Dendritic cell treated with granulocyte-macrophage colony-stimulating factor and Interleukin-4, amounts not matched to agents 40 ng/mL and 50 ng/mL, for 4 days (primary cell): Measurements from ENCODE around the gene DRC7.
"Not testable (repeated sequence)": the region's sequence is repeated elsewhere in the genome, so short reads cannot be mapped to it uniquely, and the experiment has no call there.

Source experiments
- H3K27ac Mint-ChIP-seq: one replicate; pipeline ENCODE4 v1.8.0; 2022; ENCODE audit warnings: mild to moderate bottlenecking, mixed read lengths
- H3K27me3 Mint-ChIP-seq: one replicate; pipeline ENCODE4 v1.8.0; 2022; ENCODE audit warnings: mild to moderate bottlenecking, mixed read lengths
- H3K36me3 Mint-ChIP-seq: one replicate; pipeline ENCODE4 v1.8.0; 2022; ENCODE audit warnings: low read depth, mixed read lengths
- H3K4me1 Mint-ChIP-seq: one replicate; pipeline ENCODE4 v1.8.0; 2022; ENCODE audit warnings: low read depth, mixed read lengths
- H3K4me3 Mint-ChIP-seq: one replicate; pipeline ENCODE4 v1.8.0; 2022; ENCODE audit warnings: mild to moderate bottlenecking, moderate library complexity, mixed read lengths
- H3K9me3 Mint-ChIP-seq: one replicate; pipeline ENCODE4 v1.8.0; 2022; ENCODE audit warnings: mixed read lengths
- intact Hi-C: fragments of 100-400 bp; cut with micrococcal nuclease; formaldehyde crosslinking; loops from one replicate; pipeline ENCODE4 v1.15.0; 2022

Gene DRC7

GRCh38 chr16:57666353-57667047 lies 28.1 kb upstream of the DRC7 start:
- intact Hi-C loops = no loop called here
- H3K4me1 Mint-ChIP-seq = peaks cover 38% of the 10 kb centered on the region
- peaks cover 13% of the 10 kb centered on the region for H3K27me3 Mint-ChIP-seq
- no peak overlapping the region for H3K4me3 Mint-ChIP-seq
- no peaks in the 10 kb centered on the region for H3K36me3 Mint-ChIP-seq
- H3K27ac Mint-ChIP-seq = no peak overlapping the region
- H3K9me3 Mint-ChIP-seq = no peaks in the 10 kb centered on the region

GRCh38 chr16:57667048-57667525 lies 27.5 kb upstream of the DRC7 start:
- Mint-ChIP-seq H3K27me3 (peaks cover 13% of the 10 kb centered on the region), H3K27ac (no peak overlapping the region), H3K36me3 (no peaks in the 10 kb centered on the region), H3K4me1 (peaks cover 38% of the 10 kb centered on the region), H3K4me3 (no peak overlapping the region), H3K9me3 (no peaks in the 10 kb centered on the region)
- intact Hi-C loops = no loop called here

GRCh38 chr16:57667526-57668262 lies 26.9 kb upstream of the DRC7 start:
- no peaks in the 10 kb centered on the region for H3K9me3 Mint-ChIP-seq
- H3K4me1 Mint-ChIP-seq = peaks cover 38% of the 10 kb centered on the region
- H3K27ac Mint-ChIP-seq = no peak overlapping the region
- H3K36me3 Mint-ChIP-seq = no peaks in the 10 kb centered on the region
- intact Hi-C loops = no loop called here
- H3K27me3 Mint-ChIP-seq = peaks cover 13% of the 10 kb centered on the region
- no peak overlapping the region for H3K4me3 Mint-ChIP-seq

- Mint-ChIP-seq H3K4me3 (no peak within 1 kb of the TSS), H3K9me3 (no peaks in the 10 kb centered on the region), H3K4me1 (peaks cover 38% of the 10 kb centered on the region), H3K27me3 (peaks cover 13% of the 10 kb centered on the region), H3K36me3 (no peaks in the 10 kb centered on the region), H3K27ac (no peak within 1 kb of the TSS)
- intact Hi-C loops = no loop called here
These were observed 26.4 kb upstream of the DRC7 start, which contains the start of gene ADGRG3 for GRCh38 chr16:57668263-57668571. ADGRG3 (plus strand) TSS chr16:57668306; CDS start chr16:57668348, 42 bp downstream.

GRCh38 chr16:57668630-57669475 lies 25.8 kb upstream of the DRC7 start:
- H3K4me1 Mint-ChIP-seq = peaks cover 38% of the 10 kb centered on the region
- intact Hi-C loops = no loop called here
- H3K27ac Mint-ChIP-seq = no peak overlapping the region
- H3K27me3 Mint-ChIP-seq = peaks cover 13% of the 10 kb centered on the region
- H3K9me3 Mint-ChIP-seq = no peaks in the 10 kb centered on the region
- no peak overlapping the region for H3K4me3 Mint-ChIP-seq
- no peaks in the 10 kb centered on the region for H3K36me3 Mint-ChIP-seq

- H3K27ac Mint-ChIP-seq = no peak overlapping the region
- H3K36me3 Mint-ChIP-seq = no peaks in the 10 kb centered on the region
- no peaks in the 10 kb centered on the region for H3K9me3 Mint-ChIP-seq
- intact Hi-C loops = no loop called here
- no peak overlapping the region for H3K4me3 Mint-ChIP-seq
- peaks cover 38% of the 10 kb centered on the region for H3K4me1 Mint-ChIP-seq
- H3K27me3 Mint-ChIP-seq = peaks cover 13% of the 10 kb centered on the region
These were observed 25.0 kb upstream of the DRC7 start for GRCh38 chr16:57669476-57670162.

- H3K36me3 Mint-ChIP-seq = no peaks in the 10 kb centered on the region
- intact Hi-C loops = no loop called here
- peaks cover 38% of the 10 kb centered on the region for H3K4me1 Mint-ChIP-seq
- H3K27ac Mint-ChIP-seq = no peak overlapping the region
- no peak overlapping the region for H3K4me3 Mint-ChIP-seq
- no peaks in the 10 kb centered on the region for H3K9me3 Mint-ChIP-seq
- peaks cover 13% of the 10 kb centered on the region for H3K27me3 Mint-ChIP-seq
These were observed 24.4 kb upstream of the DRC7 start for GRCh38 chr16:57670196-57670595.

GRCh38 chr16:57671451-57671850 lies 23.2 kb upstream of the DRC7 start:
- H3K4me3 Mint-ChIP-seq, H3K9me3 Mint-ChIP-seq, H3K27ac Mint-ChIP-seq, H3K36me3 Mint-ChIP-seq, intact Hi-C loops: not testable (repeated sequence)
- peaks cover 11% of the 10 kb centered on the region for H3K27me3 Mint-ChIP-seq
- H3K4me1 Mint-ChIP-seq = peaks cover 48% of the 10 kb centered on the region

GRCh38 chr16:57672416-57672815 lies 22.2 kb upstream of the DRC7 start:
- intact Hi-C loops = no loop called here
- H3K4me3 Mint-ChIP-seq = no peak overlapping the region
- peaks cover 11% of the 10 kb centered on the region for H3K27me3 Mint-ChIP-seq
- H3K9me3 Mint-ChIP-seq = no peaks in the 10 kb centered on the region
- no peaks in the 10 kb centered on the region for H3K36me3 Mint-ChIP-seq
- H3K4me1 Mint-ChIP-seq = peaks cover 45% of the 10 kb centered on the region
- no peak overlapping the region for H3K27ac Mint-ChIP-seq

GRCh38 chr16:57672824-57673223 lies 21.8 kb upstream of the DRC7 start:
- H3K9me3 Mint-ChIP-seq = no peaks in the 10 kb centered on the region

GRCh38 chr16:57675741-57676551 lies 18.7 kb upstream of the DRC7 start:
- intact Hi-C loops = no loop called here
- no peak overlapping the region for H3K27ac Mint-ChIP-seq
- no peaks in the 10 kb centered on the region for H3K36me3 Mint-ChIP-seq
- H3K27me3 Mint-ChIP-seq = peaks cover 5% of the 10 kb centered on the region
- no peak overlapping the region for H3K4me3 Mint-ChIP-seq
- H3K9me3 Mint-ChIP-seq = no peaks in the 10 kb centered on the region
- H3K4me1 Mint-ChIP-seq = peaks cover 32% of the 10 kb centered on the region

More at GRCh38 chr16:57672824-57673223, 21.8 kb upstream of the DRC7 start:
- Mint-ChIP-seq H3K27ac (no peak overlapping the region), H3K27me3 (peaks cover 14% of the 10 kb centered on the region), H3K4me1 (peaks cover 45% of the 10 kb centered on the region), H3K4me3 (no peak overlapping the region), H3K36me3 (no peaks in the 10 kb centered on the region)
- intact Hi-C loops = no loop called here

GRCh38 chr16:57676553-57677085 lies 18.0 kb upstream of the DRC7 start:
- intact Hi-C loops = no loop called here
- no peak overlapping the region for H3K4me3 Mint-ChIP-seq
- H3K9me3 Mint-ChIP-seq = no peaks in the 10 kb centered on the region
- H3K4me1 Mint-ChIP-seq = peaks cover 32% of the 10 kb centered on the region
- H3K27ac Mint-ChIP-seq = no peak overlapping the region
- H3K27me3 Mint-ChIP-seq = peaks cover 5% of the 10 kb centered on the region
- H3K36me3 Mint-ChIP-seq = no peaks in the 10 kb centered on the region
